Measurements from ENCODE around the gene LIN52. TPM values are rescaled to one million over a fixed set of nuclear protein-coding genes. Genes with fewer than 3 reads are reported as not detected.

LIN52 gene, protein sequence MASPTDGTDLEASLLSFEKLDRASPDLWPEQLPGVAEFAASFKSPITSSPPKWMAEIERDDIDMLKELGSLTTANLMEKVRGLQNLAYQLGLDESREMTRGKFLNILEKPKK
- total RNA-seq (1 to 10 TPM; 6.8 to 9.9 TPM), polyA plus RNA-seq (1 to 10 TPM; 3.8 TPM)

DNA sequence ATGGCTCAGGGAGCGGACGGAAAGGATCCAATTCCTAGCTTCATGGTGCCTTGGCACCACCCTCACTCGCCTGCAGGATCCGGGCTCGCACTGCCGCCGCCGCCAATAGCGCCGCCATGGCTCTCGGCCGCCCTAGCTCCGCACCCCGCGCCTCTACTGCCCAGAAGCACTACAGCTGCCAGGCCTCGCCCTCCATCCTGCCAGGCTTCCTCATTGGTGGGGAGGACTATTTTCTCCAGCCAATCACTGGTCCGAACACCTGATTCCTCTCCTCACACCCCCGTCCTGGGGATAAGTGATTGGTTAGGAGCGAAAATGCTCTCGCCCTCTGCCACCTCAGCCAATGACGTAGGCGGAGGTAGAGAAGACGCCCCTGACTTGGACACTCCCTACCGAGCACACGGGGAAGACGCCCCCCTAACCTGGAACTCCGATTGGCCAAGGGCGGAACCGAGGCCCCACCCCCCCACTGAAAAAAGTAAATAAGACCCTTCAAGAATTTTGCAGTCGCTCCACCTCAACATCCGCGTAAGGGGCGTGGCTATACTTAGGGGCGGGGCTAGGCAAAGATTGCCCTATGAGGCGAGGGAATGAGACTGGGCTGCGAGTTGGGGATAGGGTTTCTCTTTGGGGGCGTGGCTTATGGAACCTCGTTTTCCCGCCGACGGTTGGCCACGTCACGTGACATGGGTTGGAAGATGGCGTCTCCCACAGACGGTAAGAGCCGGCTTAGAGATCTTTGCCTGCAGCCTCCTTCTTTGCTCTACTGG lies at the start of gene LIN52, which contains the start of gene ALDH6A1:
Gene LIN52, plus strand, starts transcription at position 680 of the 770 bp plus-strand sequence. Its CDS starts 19 bp downstream, at position 699.
Gene ALDH6A1, minus strand, starts transcription at position 177 of the 770 bp plus-strand sequence. Its CDS starts 59 bp downstream, at position 118.
- Histone ChIP-seq H3K27ac (ENCODE audit: low read depth in 1 of 2, low read length in 2 of 2) (peak within 1 kb of the TSS; percentile 79 to 97), H3K36me3 (ENCODE audit: control insufficient read depth in 4 of 4, insufficient read depth in 3 of 4, low read depth in 1 of 4, low read length in 3 of 4) (no peaks in the 10 kb centered on the region), H3K9ac (ENCODE audit: low read depth in 1 of 2, low read length in 2 of 2) (peak within 1 kb of the TSS; percentile 69 to 99), H3K4me3 (ENCODE audit: low read depth in 1 of 3, low read length in 3 of 3) (peak within 1 kb of the TSS; percentile 76 to 99 (median 90)), H3K9me3 (ENCODE audit: control insufficient read depth in 4 of 4, low read length in 3 of 4) (no peaks in the 10 kb centered on the region), H3K4me1 (ENCODE audit: control insufficient read depth in 4 of 4, insufficient read depth in 4 of 4, low read length in 3 of 4) (peaks cover 3 to 47% (median 30%) of the 10 kb centered on the region in 4 donors), H3K27me3 (ENCODE audit: control insufficient read depth in 4 of 4, insufficient read depth in 4 of 4, low read length in 3 of 4) (no peaks in the 10 kb centered on the region)
- DNase-seq (ENCODE audit: low spot score) = peak; percentile 99
- TF ChIP-seq HNF4G (IDR thresholded peaks at IDR 0.05) = no peak
- TF ChIP-seq GABPA (IDR thresholded peaks at IDR 0.05 in 1 of 2, conservative IDR thresholded peaks at IDR 0.05 in 1 of 2) = peak in 1 of 2 donors; percentile 71
- TF ChIP-seq JUND (IDR thresholded peaks at IDR 0.05) = peak in 1 of 2 donors; percentile 76
- peak; percentile 35 to 54 for TF ChIP-seq HNF4A (conservative IDR thresholded peaks at IDR 0.05)
- no peak for TF ChIP-seq RAD21 (IDR thresholded peaks at IDR 0.05)
- TF ChIP-seq, protein P1, sequence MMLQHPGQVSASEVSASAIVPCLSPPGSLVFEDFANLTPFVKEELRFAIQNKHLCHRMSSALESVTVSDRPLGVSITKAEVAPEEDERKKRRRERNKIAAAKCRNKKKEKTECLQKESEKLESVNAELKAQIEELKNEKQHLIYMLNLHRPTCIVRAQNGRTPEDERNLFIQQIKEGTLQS (IDR thresholded peaks at IDR 0.05) = no peak
- TF ChIP-seq, protein P2, sequence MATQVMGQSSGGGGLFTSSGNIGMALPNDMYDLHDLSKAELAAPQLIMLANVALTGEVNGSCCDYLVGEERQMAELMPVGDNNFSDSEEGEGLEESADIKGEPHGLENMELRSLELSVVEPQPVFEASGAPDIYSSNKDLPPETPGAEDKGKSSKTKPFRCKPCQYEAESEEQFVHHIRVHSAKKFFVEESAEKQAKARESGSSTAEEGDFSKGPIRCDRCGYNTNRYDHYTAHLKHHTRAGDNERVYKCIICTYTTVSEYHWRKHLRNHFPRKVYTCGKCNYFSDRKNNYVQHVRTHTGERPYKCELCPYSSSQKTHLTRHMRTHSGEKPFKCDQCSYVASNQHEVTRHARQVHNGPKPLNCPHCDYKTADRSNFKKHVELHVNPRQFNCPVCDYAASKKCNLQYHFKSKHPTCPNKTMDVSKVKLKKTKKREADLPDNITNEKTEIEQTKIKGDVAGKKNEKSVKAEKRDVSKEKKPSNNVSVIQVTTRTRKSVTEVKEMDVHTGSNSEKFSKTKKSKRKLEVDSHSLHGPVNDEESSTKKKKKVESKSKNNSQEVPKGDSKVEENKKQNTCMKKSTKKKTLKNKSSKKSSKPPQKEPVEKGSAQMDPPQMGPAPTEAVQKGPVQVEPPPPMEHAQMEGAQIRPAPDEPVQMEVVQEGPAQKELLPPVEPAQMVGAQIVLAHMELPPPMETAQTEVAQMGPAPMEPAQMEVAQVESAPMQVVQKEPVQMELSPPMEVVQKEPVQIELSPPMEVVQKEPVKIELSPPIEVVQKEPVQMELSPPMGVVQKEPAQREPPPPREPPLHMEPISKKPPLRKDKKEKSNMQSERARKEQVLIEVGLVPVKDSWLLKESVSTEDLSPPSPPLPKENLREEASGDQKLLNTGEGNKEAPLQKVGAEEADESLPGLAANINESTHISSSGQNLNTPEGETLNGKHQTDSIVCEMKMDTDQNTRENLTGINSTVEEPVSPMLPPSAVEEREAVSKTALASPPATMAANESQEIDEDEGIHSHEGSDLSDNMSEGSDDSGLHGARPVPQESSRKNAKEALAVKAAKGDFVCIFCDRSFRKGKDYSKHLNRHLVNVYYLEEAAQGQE (IDR thresholded peaks at IDR 0.05) = peak; percentile 88
- TF ChIP-seq, protein P3, sequence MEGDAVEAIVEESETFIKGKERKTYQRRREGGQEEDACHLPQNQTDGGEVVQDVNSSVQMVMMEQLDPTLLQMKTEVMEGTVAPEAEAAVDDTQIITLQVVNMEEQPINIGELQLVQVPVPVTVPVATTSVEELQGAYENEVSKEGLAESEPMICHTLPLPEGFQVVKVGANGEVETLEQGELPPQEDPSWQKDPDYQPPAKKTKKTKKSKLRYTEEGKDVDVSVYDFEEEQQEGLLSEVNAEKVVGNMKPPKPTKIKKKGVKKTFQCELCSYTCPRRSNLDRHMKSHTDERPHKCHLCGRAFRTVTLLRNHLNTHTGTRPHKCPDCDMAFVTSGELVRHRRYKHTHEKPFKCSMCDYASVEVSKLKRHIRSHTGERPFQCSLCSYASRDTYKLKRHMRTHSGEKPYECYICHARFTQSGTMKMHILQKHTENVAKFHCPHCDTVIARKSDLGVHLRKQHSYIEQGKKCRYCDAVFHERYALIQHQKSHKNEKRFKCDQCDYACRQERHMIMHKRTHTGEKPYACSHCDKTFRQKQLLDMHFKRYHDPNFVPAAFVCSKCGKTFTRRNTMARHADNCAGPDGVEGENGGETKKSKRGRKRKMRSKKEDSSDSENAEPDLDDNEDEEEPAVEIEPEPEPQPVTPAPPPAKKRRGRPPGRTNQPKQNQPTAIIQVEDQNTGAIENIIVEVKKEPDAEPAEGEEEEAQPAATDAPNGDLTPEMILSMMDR (IDR thresholded peaks at IDR 0.05; ENCODE audit: low read depth, low read length, missing input control) = no peak
- peak; percentile 98 for TF ChIP-seq FOXA1 (IDR thresholded peaks at IDR 0.05)
- peak; percentile 39 to 64 for TF ChIP-seq RXRA (IDR thresholded peaks at IDR 0.05)
- peak; percentile 89 for TF ChIP-seq TAF1 (conservative IDR thresholded peaks at IDR 0.05)
- TF ChIP-seq EGR1 (IDR thresholded peaks at IDR 0.05; ENCODE audit: low read depth in 2 of 2) = peak in 1 of 2 donors; percentile 83
- TF ChIP-seq, protein P4, sequence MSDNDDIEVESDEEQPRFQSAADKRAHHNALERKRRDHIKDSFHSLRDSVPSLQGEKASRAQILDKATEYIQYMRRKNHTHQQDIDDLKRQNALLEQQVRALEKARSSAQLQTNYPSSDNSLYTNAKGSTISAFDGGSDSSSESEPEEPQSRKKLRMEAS (IDR thresholded peaks at IDR 0.05) = peak; percentile 81
- peak; percentile 98 for TF ChIP-seq FOXA2 (IDR thresholded peaks at IDR 0.05)
- TF ChIP-seq SP1 (IDR thresholded peaks at IDR 0.05) = peak; percentile 100
- TF ChIP-seq, protein P5, sequence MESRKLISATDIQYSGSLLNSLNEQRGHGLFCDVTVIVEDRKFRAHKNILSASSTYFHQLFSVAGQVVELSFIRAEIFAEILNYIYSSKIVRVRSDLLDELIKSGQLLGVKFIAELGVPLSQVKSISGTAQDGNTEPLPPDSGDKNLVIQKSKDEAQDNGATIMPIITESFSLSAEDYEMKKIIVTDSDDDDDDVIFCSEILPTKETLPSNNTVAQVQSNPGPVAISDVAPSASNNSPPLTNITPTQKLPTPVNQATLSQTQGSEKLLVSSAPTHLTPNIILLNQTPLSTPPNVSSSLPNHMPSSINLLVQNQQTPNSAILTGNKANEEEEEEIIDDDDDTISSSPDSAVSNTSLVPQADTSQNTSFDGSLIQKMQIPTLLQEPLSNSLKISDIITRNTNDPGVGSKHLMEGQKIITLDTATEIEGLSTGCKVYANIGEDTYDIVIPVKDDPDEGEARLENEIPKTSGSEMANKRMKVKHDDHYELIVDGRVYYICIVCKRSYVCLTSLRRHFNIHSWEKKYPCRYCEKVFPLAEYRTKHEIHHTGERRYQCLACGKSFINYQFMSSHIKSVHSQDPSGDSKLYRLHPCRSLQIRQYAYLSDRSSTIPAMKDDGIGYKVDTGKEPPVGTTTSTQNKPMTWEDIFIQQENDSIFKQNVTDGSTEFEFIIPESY (IDR thresholded peaks at IDR 0.05) = peak; percentile 57
- TF ChIP-seq NR2F2 (IDR thresholded peaks at IDR 0.05) = no peak
- peak; percentile 98 for TF ChIP-seq YY1 (IDR thresholded peaks at IDR 0.05)
- WGBS = under 1% methylated on average over 46 of the region's 46 CpGs

All from liver (tissue), 9 donors.